Stimulated activated naive CD8-positive, alpha-beta T cell treated with anti-CD3 and anti-CD28 coated beads, Interleukin-15, Interleukin-2, amounts not matched to agents 100 ng/mL and 50 ng/mL, for 24 hours (primary cell): ENCODE results near the gene GRHL1.

Experiments used
- H3K27ac Mint-ChIP-seq: one replicate; pipeline ENCODE4 v1.8.0; 2021; ENCODE audit warnings: mild to moderate bottlenecking, mixed read lengths
- H3K27me3 Mint-ChIP-seq: one replicate; pipeline ENCODE4 v1.8.0; 2021; ENCODE audit warnings: mixed read lengths
- H3K36me3 Mint-ChIP-seq: one replicate; pipeline ENCODE4 v1.8.0; 2021; ENCODE audit warnings: low read depth, mixed read lengths
- H3K4me1 Mint-ChIP-seq: one replicate; pipeline ENCODE4 v1.8.0; 2021; ENCODE audit warnings: low read depth, mixed read lengths
- H3K4me3 Mint-ChIP-seq: one replicate; pipeline ENCODE4 v1.8.0; 2021; ENCODE audit warnings: mild to moderate bottlenecking, mixed read lengths
- H3K9me3 Mint-ChIP-seq: one replicate; pipeline ENCODE4 v1.8.0; 2021; ENCODE audit warnings: mixed read lengths

Gene GRHL1

DNA sequence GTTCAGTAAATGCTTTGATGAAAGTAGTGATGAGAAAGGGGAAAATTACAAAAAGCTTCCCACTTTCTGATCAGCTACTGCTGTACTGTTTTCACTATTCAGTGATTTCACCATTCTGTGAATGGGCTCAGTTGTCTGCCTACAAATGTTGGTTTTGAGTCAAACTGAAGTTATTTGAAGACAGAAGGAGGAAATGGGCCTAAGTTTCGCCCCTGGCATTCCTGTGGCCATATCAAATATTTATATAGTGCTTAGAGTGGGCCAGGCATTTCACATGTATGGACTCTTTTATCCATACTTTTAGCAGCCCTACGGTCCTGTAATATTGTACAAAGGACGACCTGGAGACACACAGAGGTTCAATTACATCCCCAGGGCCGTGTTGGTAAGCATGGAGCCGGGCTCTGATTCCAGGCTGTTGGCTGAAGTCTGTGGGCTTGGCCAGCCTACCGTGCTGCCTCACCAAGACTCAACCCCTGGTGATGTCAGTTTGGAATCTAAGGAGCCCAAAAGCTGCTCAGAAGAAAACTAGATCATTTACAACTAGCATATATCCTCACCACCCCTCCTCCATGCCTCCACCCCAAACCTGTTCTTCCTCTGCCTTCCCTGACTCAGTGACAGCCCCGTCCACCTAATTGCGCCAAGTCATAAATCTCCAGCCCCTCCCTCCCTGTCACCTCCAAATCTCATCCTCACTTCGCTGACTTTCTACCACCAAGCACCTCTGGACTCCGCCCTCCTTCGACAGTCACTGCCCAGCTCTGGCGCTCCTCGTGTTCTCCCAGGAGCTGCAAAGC, 10.1 kb upstream of the GRHL1 start:
- Mint-ChIP-seq H3K36me3 (no peaks in the 10 kb centered on the region), H3K4me1 (no peaks in the 10 kb centered on the region), H3K4me3 (no peak overlapping the region), H3K9me3 (no peaks in the 10 kb centered on the region), H3K27me3 (peaks cover 9% of the 10 kb centered on the region), H3K27ac (no peak overlapping the region)

DNA sequence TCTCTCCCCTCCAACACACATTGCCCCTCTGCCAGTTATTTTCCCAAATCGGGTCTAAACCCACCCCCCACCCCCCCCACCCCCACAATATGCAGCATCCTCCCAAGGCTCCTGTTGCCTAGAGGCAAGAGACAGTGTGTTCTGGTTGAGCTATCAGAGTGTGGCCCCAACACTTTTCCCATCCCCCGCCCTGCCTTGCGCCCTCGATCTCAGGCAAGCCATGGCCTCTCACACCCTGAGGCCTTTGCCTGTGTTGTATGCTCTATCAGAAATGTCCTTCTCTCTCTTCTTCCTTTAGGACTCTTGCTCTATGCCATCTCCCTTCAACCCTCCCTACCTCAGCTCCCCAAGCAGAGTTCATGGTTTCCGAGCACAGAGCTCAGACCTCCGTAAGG, 9.5 kb upstream of the GRHL1 start:
- H3K27me3 Mint-ChIP-seq = peaks cover 12% of the 10 kb centered on the region
- no peaks in the 10 kb centered on the region for H3K9me3 Mint-ChIP-seq
- no peak overlapping the region for H3K4me3 Mint-ChIP-seq
- H3K27ac Mint-ChIP-seq = peak overlapping the region; percentile 10
- H3K36me3 Mint-ChIP-seq = no peaks in the 10 kb centered on the region
- no peaks in the 10 kb centered on the region for H3K4me1 Mint-ChIP-seq

DNA sequence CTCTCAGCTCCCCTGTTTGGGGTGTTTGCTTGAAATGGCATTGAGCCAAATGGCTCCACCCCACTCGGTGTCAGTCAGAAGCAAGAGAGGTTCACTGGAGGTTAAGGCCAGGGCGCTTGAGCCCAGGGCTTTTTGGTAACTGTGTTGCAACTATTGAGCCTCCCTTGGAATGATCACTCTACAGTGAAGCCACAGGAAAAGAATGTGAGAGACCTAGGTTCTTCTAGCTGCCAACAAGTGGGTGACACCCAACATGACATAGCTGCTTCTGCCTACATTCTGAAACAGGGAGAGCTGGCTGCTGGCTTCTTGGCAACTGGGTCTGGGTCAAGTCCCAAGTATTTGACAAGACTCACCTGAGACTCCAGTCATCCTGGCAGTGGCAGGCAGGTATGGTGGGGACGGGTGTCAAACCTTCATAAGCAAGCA, 7.1 kb upstream of the GRHL1 start:
- Mint-ChIP-seq H3K4me1 (no peaks in the 10 kb centered on the region), H3K27ac (no peak overlapping the region), H3K36me3 (no peaks in the 10 kb centered on the region), H3K9me3 (no peaks in the 10 kb centered on the region), H3K27me3 (peaks cover 29% of the 10 kb centered on the region), H3K4me3 (no peak overlapping the region)

DNA sequence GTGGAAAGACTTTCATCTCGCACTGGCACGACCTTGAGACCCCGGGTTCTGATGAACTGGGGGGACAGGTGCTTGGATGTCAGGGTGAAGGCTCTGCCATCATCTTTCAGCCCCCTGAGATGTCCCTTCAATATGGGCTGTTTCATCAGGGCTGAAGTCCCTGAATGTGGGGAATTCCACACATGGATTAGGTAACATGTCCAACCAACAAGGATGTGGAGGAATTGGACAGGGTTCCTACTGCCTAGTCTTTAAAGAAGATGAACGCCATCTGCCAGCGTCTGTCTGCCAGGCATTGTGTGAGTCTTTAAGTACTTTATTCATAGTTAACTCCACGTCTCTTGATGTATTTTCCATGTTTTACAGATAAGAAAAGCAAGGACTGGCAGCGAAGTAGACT, 5.9 kb upstream of the GRHL1 start:
- Mint-ChIP-seq H3K4me1 (peaks cover 2% of the 10 kb centered on the region), H3K27ac (no peak overlapping the region), H3K27me3 (peaks cover 39% of the 10 kb centered on the region), H3K9me3 (no peaks in the 10 kb centered on the region), H3K4me3 (no peak overlapping the region), H3K36me3 (no peaks in the 10 kb centered on the region)

DNA sequence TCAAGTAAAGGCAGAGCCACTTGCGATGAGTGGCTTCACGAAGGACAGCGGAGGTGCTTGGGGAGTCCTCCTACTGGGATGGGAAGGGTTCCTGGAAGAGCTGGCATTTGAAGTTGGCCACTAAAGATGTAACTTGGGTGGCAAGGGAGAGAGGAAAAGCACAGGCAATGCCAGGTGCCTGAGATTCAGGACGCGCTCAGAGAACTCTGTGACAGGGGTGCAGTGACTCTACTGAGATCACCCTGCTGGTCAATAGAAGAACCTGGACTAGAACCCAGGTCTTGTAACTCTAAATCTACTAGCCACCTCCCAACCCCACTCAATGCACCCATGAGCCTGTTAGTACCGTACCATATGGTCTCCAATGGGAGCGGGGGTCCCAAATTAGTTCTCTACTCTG, 5.4 kb upstream of the GRHL1 start:
- Mint-ChIP-seq H3K36me3 (no peaks in the 10 kb centered on the region), H3K9me3 (no peaks in the 10 kb centered on the region), H3K4me3 (no peak overlapping the region), H3K4me1 (peaks cover 3% of the 10 kb centered on the region), H3K27me3 (peaks cover 40% of the 10 kb centered on the region), H3K27ac (no peak overlapping the region)

DNA sequence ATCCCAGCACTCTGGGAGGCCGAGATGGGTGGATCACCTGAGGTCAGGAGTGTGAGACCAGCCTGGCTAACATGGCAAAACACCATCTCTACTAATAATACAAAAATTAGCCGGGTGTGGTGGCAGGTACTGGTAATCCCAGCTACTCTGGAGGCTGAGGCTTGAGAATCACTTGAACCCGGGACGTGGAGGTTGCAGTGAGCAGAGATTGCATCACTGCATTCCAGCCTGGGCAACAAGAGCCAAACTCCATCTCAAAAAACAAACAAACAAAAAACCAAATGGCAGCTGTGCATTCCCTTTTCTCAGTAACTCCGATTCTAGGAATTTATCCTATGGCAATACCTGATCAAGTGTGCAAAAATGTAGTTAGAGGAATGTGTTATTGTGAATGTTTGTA, 4.7 kb upstream of the GRHL1 start:
- H3K9me3 Mint-ChIP-seq = no peaks in the 10 kb centered on the region
- no peaks in the 10 kb centered on the region for H3K36me3 Mint-ChIP-seq
- no peak overlapping the region for H3K4me3 Mint-ChIP-seq
- peaks cover 40% of the 10 kb centered on the region for H3K27me3 Mint-ChIP-seq
- H3K27ac Mint-ChIP-seq = no peak overlapping the region
- peaks cover 3% of the 10 kb centered on the region for H3K4me1 Mint-ChIP-seq

DNA sequence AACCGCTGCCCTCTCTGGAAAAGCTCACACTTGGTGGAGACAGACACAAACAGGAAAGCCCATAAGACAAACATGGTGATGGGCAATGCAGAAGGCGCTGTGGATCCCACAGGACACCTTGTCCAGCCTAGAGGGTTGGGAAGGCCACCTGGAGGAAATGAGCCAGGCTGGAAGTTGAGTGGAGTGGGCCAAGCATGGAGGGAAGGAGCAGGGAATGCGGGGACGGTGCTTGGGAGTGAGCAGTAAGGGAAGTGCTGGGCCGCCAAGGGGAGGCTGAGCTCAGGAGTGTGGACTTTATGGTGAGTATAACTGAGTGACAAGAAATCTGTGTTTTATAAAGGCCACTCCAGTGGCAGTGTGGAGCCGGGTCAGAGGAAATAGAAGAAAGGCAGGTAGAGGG, 2.8 kb upstream of the GRHL1 start:
- H3K27ac Mint-ChIP-seq = no peak overlapping the region
- peaks cover 7% of the 10 kb centered on the region for H3K4me1 Mint-ChIP-seq
- H3K4me3 Mint-ChIP-seq = no peak overlapping the region
- H3K27me3 Mint-ChIP-seq = peaks cover 55% of the 10 kb centered on the region
- no peaks in the 10 kb centered on the region for H3K9me3 Mint-ChIP-seq
- H3K36me3 Mint-ChIP-seq = no peaks in the 10 kb centered on the region

DNA sequence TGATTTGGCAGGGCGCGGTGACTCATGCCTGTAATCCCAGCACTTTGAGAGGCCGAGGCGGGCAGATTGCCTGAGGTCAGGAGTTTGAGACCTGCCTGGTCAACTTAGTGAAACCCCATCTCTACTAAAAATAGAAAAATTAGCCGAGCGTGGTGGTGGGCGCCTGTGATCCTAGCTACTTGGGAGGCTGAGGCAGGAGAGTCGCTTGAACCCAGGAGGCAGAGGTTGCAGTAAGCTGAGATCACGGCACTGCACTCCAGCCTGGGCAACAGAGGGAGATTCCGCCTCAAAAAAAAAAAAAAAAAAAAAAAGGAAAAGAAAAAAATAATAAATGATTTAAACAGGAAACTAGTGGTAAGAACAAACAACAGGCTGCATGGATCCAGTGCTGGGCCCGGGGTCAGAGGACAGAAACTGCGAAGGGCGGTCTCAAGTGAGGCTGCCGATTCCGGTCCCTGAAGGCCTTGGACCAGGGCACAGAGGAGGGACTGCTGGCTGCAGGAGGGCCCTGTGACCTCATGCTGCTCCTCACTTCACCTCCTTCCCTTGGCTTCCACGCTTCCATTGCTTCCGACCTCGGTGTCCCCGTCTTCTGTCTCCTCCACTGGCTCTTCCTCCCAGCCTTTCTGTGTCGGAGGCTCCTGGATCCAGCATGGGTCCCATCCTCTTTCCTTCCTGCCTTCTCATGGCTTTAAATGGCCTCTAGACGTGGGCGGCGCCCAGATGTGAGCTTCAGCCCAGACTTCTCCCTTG, 2.1 kb upstream of the GRHL1 start:
- Mint-ChIP-seq H3K4me3 (peak overlapping the region; percentile 72), H3K27ac (no peak overlapping the region), H3K4me1 (peaks cover 7% of the 10 kb centered on the region), H3K27me3 (peaks cover 61% of the 10 kb centered on the region), H3K36me3 (no peaks in the 10 kb centered on the region), H3K9me3 (no peaks in the 10 kb centered on the region)

DNA sequence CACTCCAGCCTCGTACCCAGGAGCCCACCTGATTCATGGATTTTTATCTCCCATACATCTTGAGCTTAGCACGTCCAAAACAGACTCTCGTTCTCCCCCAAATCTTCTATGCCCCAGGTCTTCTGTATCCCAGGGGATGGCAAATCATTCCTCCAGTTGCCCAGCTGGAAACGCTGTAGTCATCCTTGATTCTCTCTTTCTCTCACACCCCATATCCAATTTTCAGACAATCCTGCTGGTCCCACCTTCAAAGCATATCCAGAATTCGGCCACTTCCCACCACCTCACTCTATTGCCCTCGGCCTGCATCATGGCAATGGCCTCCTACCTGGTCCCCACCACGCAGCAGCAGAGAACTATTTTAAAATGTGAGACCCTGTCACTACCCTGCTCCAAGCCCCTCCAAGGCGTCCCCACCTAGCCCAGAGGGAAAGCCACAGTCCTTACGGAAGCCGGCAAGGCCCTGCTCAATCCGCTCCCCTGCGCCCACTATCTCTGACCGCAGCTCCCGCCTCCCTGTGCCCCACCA, 1.4 kb upstream of the GRHL1 start:
- Mint-ChIP-seq H3K36me3 (no peaks in the 10 kb centered on the region), H3K9me3 (no peaks in the 10 kb centered on the region), H3K27ac (no peak overlapping the region), H3K4me3 (peak overlapping the region; percentile 72), H3K4me1 (peaks cover 7% of the 10 kb centered on the region), H3K27me3 (peaks cover 61% of the 10 kb centered on the region)

DNA sequence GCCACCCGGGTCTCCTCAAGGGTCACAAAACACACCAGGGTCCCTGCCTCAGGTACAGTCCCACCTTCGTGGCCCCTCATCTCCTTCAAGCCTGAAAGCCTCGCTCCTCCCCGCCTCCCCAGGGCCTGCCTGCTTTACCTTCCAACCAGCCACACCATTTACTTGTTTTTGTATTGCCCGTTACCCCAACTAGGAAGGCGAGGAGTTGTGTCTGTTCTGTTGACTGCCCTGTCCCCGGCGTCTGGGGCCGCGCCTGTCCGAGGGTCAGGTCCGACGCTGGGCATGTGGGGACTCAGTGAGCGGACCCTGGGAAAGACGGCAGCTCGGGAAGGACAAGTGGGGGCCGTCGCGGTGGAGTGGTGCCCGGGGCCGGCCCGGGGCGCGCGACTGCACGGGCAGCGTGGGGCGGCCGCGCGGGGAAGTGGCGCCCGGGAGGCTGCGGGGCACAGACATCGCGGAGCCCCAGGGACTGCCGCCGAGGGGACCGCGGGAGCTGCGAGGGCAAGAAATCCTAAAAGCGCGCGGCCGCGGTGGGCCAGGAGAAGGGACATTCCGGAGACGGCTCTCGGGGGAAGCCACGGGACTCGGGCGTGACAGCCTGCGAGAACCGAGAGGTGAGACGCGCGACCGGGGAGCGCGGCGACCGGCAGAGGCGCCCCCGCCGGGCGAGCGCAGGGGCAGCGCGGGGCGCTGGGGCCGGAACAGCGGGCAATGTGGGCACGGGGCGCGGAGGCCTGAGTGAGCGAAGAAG, 797 bp upstream of the GRHL1 start:
- Mint-ChIP-seq H3K36me3 (no peaks in the 10 kb centered on the region), H3K27me3 (peaks cover 58% of the 10 kb centered on the region), H3K27ac (peak overlapping the region; percentile 32)

DNA sequence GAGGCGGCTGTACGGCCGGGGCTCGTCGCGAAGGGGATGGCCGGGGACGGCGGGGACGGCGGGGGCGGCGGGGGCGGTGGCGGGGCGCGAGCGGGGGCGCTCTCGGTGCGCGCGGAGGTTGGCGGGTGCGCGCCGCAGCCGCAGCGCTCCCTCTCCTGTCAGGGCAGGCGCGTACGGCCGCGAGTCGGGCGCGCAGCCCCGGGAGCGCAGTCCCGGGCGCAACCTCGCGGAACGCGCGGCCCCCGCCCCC, 296 bp upstream of the GRHL1 start:
- Mint-ChIP-seq H3K27me3 (peaks cover 58% of the 10 kb centered on the region), H3K36me3 (no peaks in the 10 kb centered on the region), H3K4me3 (no peak overlapping the region), H3K27ac (no peak overlapping the region), H3K4me1 (peaks cover 7% of the 10 kb centered on the region), H3K9me3 (no peaks in the 10 kb centered on the region)

More for the DNA sequence above, 797 bp upstream of the GRHL1 start:
- Mint-ChIP-seq H3K4me1 (peaks cover 7% of the 10 kb centered on the region), H3K9me3 (no peaks in the 10 kb centered on the region), H3K4me3 (peak overlapping the region; percentile 72)

DNA sequence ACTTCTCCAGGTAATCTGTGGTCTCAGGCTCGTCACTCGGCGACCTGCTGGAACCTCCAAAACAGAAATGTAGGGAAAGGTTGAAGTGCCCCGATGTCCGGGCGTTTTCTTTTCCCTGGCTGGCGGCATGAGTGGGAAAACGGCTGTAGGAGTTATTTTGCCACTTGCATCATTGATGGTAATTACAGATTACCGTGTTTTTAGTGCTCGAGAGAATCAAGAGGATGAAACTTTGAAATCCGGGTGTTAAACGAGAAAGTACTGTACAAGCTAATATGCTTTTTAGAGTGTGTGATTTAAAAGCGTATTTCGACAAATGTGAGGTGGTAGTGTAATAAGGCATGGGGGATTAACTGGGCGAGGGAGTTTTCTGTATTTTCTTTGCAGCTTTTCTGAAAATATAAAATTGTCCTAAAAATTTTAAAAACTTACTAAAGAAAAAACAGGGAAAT, 819 bp downstream of the GRHL1 start:
- Mint-ChIP-seq H3K9me3 (no peaks in the 10 kb centered on the region), H3K27me3 (peaks cover 52% of the 10 kb centered on the region), H3K4me1 (peaks cover 7% of the 10 kb centered on the region), H3K4me3 (peak overlapping the region; percentile 77), H3K27ac (no peak overlapping the region), H3K36me3 (no peaks in the 10 kb centered on the region)

DNA sequence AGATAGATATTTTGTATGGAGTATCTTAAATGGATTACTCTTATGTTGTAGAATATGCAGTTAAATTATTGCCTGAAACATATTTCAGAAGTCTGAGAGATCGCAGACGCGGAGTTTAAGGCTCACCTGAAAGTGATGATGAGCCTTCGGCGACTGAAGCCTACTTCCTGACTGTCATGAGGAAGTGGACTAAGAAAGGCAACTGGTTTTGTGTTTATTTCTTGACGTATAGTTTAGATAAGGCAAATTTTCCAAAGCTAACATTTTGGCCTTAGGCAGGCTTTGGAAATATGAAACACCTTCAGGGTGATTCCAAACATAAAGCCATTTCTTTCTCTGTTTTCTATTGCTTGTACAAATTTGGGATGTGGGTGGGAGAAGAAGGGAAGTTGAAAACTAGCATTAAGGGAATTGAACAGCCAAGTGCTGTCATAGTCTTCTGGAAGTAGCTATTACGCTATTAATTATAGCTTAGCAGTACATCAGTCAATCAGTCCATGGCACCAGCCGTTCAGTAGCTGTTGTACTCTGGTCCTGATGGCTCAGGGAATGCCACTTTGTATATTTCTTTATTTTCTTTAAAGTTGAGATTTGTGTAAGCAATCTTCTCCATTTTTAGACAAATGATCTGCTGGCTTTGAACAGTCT, 1.5 kb downstream of the GRHL1 start:
- Mint-ChIP-seq H3K9me3 (no peaks in the 10 kb centered on the region), H3K36me3 (no peaks in the 10 kb centered on the region), H3K4me3 (peak overlapping the region; percentile 77), H3K4me1 (peaks cover 7% of the 10 kb centered on the region), H3K27ac (no peak overlapping the region), H3K27me3 (peaks cover 54% of the 10 kb centered on the region)

DNA sequence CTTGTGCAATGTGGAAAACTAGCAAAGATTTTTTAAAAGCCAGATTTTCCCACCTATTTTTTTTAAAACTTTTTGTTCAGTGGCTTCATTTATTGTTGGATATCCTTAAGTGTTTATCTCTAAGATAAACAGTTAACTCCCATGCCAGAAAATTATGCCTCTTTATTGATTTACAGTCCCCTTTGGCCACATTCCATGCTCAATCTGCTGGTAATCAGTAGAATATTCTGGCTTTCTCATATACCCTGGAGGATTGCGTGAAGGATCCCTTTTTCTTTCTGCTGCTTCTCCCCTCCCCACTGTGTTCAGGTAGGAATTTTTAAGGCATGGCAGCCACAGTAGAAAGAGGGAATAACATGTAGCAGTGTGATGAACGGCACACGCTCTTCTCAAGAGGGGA, 2.6 kb downstream of the GRHL1 start:
- H3K27me3 Mint-ChIP-seq = peaks cover 49% of the 10 kb centered on the region
- peaks cover 7% of the 10 kb centered on the region for H3K4me1 Mint-ChIP-seq
- no peaks in the 10 kb centered on the region for H3K36me3 Mint-ChIP-seq
- no peak overlapping the region for H3K4me3 Mint-ChIP-seq
- H3K27ac Mint-ChIP-seq = no peak overlapping the region
- no peaks in the 10 kb centered on the region for H3K9me3 Mint-ChIP-seq
